Activated T-helper 1 cell treated with anti-CD3 and anti-CD28 coated beads, Interleukin-12 subunit alpha, Interleukin-12 subunit beta, Interleukin-2, Interleukin-4 antibody, amounts not matched to agents 30 ng/mL and 10 ng/mL and 1 ng/mL, durations not matched to agents 14 hours and 24 hours and 36 hours (primary cell): ENCODE data around the gene CNOT6L. TPM values are rescaled to one million over a fixed set of nuclear protein-coding genes. Genes with fewer than 3 reads are reported as not detected.
A peak's percentile ranks its signal among the peaks of the same experiment; 100 is the strongest.

Experiments used
- DNase-seq: peaks from one replicate; pipeline ENCODE4 v3.0.0; 2021; ENCODE audit warnings: low spot score
- H3K27ac Mint-ChIP-seq: one replicate; pipeline ENCODE4 v1.8.0; 2021; ENCODE audit warnings: mild to moderate bottlenecking, mixed read lengths
- H3K27me3 Mint-ChIP-seq: one replicate; pipeline ENCODE4 v1.8.0; 2022; ENCODE audit warnings: mild to moderate bottlenecking, moderate library complexity, mixed read lengths; ENCODE audit not compliant: insufficient read depth
- H3K36me3 Mint-ChIP-seq: one replicate; pipeline ENCODE4 v1.8.0; 2021; ENCODE audit warnings: low read depth, mixed read lengths
- H3K4me1 Mint-ChIP-seq: one replicate; pipeline ENCODE4 v1.8.0; 2021; ENCODE audit warnings: low read depth, mixed read lengths
- H3K4me3 Mint-ChIP-seq: one replicate; pipeline ENCODE4 v1.8.0; 2021; ENCODE audit warnings: mild to moderate bottlenecking, moderate library complexity, mixed read lengths
- H3K9me3 Mint-ChIP-seq: one replicate; pipeline ENCODE4 v1.8.0; 2021; ENCODE audit warnings: mixed read lengths
- intact Hi-C: fragments of 100-400 bp; cut with micrococcal nuclease; formaldehyde crosslinking; loops from one replicate; pipeline ENCODE4 v1.15.1; 2024
- total RNA-seq: library from RNA; stranded (reverse); gene quantifications from 2 replicates; pipeline ENCODE4 v1.2.3, GENCODE V29; 2022

The CNOT6L gene
- total RNA-seq, 1 donor from 2014 or later: 121 TPM

DNA sequence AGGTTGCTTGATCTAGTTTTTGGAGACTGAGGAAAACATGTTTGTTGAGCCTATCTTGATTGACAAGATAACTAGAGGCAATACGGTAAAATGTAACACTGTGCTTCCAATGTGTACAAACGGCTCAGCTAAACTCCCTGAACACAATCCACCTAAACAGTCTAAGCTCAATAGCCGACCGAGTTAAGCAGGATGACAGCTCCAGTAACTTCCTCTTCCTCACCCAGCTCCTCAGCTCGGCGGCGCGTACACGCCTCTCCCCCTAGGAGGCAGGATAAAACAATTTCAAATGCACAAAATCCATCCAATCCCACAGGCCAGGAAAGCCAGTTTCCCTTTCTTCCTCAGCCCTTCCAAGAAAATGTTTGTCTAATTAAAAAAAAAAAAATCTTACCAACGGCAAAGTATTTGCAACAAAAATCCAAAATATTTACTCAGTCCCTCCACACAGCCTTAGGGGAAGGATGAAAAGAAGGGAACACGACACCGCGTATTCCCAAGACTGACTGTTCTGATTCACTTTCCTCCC lies 1.0 kb downstream of the CNOT6L start:
- peaks cover 5% of the 10 kb centered on the region for H3K27me3 Mint-ChIP-seq
- intact Hi-C loops: loop anchor here (1.0 to 5.0 kb wide), 3 partner anchors 36 to 959 kb away; partner anchors contain the start of gene BMP2K
- peaks cover 66% of the 10 kb centered on the region for H3K4me1 Mint-ChIP-seq
- peaks cover 22% of the 10 kb centered on the region for H3K36me3 Mint-ChIP-seq
- DNase-seq: peak; percentile 39
- peak overlapping the region; percentile 92 for H3K27ac Mint-ChIP-seq
- peak overlapping the region; percentile 94 for H3K4me3 Mint-ChIP-seq
- H3K9me3 Mint-ChIP-seq: no peaks in the 10 kb centered on the region

DNA sequence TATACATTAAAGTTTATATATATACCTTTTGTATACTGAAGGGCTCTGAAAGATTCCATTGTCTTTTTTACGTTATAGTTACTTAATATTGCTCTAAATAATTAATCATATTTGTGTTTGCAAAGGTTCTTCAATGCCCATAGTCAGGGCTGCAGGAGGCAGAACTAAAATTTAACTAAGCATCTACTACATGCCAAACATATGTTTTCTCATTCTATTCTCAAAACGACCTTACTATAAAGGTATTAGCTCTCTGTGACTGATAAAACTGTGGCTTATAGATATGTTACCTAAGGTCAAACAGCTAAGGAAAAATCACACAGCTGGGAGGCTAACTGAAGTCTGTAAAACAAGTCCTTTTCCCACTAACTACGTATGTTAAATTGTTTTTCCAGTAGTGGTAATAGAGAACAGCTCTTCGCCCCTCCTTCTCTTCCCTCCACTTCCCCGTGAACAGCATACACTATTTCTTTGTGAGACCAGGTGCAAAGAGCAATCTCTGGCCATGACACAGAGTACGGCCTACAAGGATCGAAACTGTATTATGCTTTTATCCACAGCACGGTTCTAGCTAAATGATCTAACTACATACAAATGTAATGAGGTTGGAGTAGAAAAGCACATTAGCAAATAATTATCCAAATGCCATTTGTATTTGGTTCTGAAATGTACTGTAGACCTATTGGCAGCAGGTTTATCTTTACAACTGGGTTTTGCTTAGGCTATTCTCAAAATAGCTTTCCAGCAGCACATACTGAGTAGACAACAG lies 1.7 kb downstream of the CNOT6L start:
- H3K9me3 Mint-ChIP-seq: no peaks in the 10 kb centered on the region
- H3K4me3 Mint-ChIP-seq: peak overlapping the region; percentile 94
- intact Hi-C loops: loop anchor here (1.0 to 5.0 kb wide), 4 partner anchors 9 to 960 kb away; partner anchors contain the start of gene BMP2K
- H3K36me3 Mint-ChIP-seq: peaks cover 22% of the 10 kb centered on the region
- H3K4me1 Mint-ChIP-seq: peaks cover 70% of the 10 kb centered on the region
- DNase-seq: no peak
- H3K27me3 Mint-ChIP-seq: peaks cover 5% of the 10 kb centered on the region
- peak overlapping the region; percentile 92 for H3K27ac Mint-ChIP-seq

DNA sequence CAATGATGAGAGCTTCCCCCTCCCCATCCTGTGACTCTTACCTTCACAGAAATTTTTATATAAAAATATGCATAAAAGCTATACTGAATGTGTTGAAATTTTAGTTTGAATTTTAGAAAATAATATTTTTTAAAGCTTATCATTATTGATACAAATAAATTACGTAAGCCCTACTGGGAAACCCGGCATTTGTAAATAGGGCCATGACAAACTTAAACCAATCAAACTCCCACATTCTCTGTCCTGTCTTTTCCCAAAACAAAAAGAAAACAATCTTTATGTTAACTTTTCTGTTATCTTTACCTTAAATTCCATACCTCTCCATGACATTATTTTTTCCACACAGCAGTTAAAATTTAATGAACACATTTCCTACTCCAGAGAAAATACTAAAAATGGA lies 2.6 kb downstream of the CNOT6L start:
- intact Hi-C loops: loop anchor here (5.0 kb wide), 2 partner anchors 34 to 961 kb away; partner anchors contain the start of gene BMP2K
- DNase-seq: no peak
- peaks cover 64% of the 10 kb centered on the region for H3K4me1 Mint-ChIP-seq
- peaks cover 5% of the 10 kb centered on the region for H3K27me3 Mint-ChIP-seq
- H3K4me3 Mint-ChIP-seq: peak overlapping the region; percentile 63
- no peaks in the 10 kb centered on the region for H3K9me3 Mint-ChIP-seq
- peaks cover 22% of the 10 kb centered on the region for H3K36me3 Mint-ChIP-seq
- no peak overlapping the region for H3K27ac Mint-ChIP-seq

DNA sequence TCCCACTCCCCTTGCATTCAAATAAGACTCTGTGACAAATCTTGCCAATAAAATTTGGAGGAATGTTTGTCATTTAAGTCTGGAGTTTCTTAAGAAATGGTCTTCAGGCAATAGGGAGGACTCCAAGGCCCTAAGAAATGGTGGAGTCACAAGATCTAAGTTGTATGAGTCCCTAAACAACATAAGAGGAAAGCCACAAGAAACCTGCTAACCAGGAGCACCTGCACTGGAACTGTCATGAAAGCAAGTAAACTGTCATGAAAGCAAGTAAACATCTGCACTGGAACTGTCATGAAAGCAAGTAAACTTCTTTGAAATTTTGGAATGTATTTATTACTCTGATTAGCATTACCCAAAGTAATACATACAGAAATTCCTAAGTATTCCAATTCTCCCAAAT lies 3.5 kb downstream of the CNOT6L start:
- H3K27me3 Mint-ChIP-seq: peaks cover 5% of the 10 kb centered on the region
- peaks cover 64% of the 10 kb centered on the region for H3K4me1 Mint-ChIP-seq
- no peaks in the 10 kb centered on the region for H3K9me3 Mint-ChIP-seq
- peaks cover 28% of the 10 kb centered on the region for H3K36me3 Mint-ChIP-seq
- peak overlapping the region; percentile 1 for H3K4me3 Mint-ChIP-seq
- no peak for DNase-seq
- intact Hi-C loops: loop anchor here (5.0 kb wide), 2 partner anchors 33 to 962 kb away; partner anchors contain the start of gene BMP2K
- peak overlapping the region; percentile 16 for H3K27ac Mint-ChIP-seq

DNA sequence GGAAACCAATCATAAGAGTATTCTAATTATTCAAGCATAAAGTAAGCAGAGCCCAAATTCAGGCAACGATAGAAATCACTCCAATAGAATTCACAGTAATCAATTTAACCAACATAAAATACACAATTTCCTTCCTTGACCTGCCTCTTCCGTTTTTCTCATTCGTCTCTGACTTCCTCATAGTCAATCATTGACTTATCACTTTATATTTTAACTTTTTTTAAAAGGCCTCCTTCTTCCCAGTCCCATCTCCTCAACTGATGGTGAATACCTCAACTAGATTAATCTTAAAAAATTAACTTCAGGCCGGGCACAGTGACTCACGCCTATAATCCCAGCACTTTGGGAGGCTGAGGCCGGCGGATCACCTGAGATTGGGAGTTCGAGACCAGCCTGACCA lies 13.3 kb downstream of the CNOT6L start:
- Mint-ChIP-seq H3K27me3 (no peaks in the 10 kb centered on the region), H3K4me3 (no peak overlapping the region), H3K4me1 (peaks cover 51% of the 10 kb centered on the region), H3K36me3 (peaks cover 10% of the 10 kb centered on the region), H3K27ac (no peak overlapping the region), H3K9me3 (no peaks in the 10 kb centered on the region)
- intact Hi-C loops: no loop called here
- DNase-seq: no peak

DNA sequence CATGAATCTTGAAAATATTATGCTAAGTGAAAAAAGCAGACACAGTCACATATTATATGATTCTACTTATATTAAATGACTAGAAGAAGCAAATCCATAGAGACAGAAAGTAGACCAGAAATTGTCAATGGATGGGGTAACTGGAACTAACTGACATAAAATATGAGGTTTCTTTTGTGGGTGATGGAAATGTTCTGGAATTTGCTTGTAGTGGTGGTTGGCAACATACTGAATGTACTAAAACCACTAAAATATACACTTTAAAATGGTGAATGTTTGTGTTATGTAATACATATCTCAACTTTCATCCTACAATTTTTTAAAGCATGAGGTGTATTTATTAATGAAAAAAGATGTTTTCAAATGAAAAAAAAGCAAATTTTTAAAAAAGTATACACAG lies 14.7 kb downstream of the CNOT6L start:
- Mint-ChIP-seq H3K36me3 (peaks cover 6% of the 10 kb centered on the region), H3K9me3 (no peaks in the 10 kb centered on the region), H3K4me1 (peaks cover 51% of the 10 kb centered on the region), H3K27ac (no peak overlapping the region), H3K27me3 (no peaks in the 10 kb centered on the region), H3K4me3 (no peak overlapping the region)
- intact Hi-C loops: loop anchor here (5.0 kb wide), 1 partner anchor 67 kb away; no protein-coding TSS in a partner anchor
- DNase-seq: no peak

DNA sequence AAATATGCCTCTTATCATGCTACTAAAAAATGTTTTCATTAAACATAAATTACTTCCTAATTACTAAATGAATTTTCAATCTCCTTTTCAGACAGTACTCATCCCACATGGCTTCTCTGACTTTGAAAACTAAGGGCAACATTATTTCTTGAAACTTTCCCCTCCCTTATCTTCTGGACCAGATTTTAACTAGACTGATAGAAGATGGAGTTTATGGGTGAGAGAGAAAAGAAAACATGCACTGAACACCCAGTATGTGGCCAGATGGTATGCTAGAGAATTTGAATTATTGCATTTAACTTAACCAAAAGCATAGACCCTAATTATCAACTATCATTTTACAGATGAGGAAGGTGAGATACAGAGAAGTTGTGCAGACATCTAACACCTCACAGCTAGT lies 16.8 kb downstream of the CNOT6L start:
- Mint-ChIP-seq H3K4me1 (peaks cover 50% of the 10 kb centered on the region), H3K36me3 (peaks cover 16% of the 10 kb centered on the region), H3K27ac (no peak overlapping the region), H3K9me3 (peaks cover 1% of the 10 kb centered on the region), H3K27me3 (no peaks in the 10 kb centered on the region), H3K4me3 (no peak overlapping the region)
- DNase-seq: no peak
- intact Hi-C loops: loop anchor here (5.0 kb wide), 1 partner anchor 65 kb away; no protein-coding TSS in a partner anchor

DNA sequence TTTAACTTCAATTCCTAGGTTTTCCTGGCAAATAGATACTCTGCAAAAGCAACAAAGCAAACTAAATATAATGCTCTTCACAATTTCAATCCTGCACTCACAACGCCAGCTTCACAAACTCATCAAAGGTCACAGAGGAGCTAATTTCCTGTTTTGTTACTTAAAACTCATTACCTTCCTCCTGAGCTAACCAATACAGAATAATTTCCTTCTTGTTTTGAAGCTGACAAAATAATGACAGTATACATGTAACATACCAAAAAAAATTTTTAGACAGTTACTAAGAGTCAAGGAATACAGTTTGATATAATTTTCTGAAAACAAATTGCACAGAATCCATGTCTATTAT lies 17.9 kb downstream of the CNOT6L start:
- H3K4me3 Mint-ChIP-seq: peak overlapping the region; percentile 48
- intact Hi-C loops: loop anchor here (1.0 to 5.0 kb wide), 3 partner anchors 19 to 64 kb away; no protein-coding TSS in a partner anchor
- peaks cover 44% of the 10 kb centered on the region for H3K4me1 Mint-ChIP-seq
- peak overlapping the region; percentile 69 for H3K27ac Mint-ChIP-seq
- DNase-seq: no peak
- peaks cover 10% of the 10 kb centered on the region for H3K9me3 Mint-ChIP-seq
- H3K27me3 Mint-ChIP-seq: no peaks in the 10 kb centered on the region
- peaks cover 22% of the 10 kb centered on the region for H3K36me3 Mint-ChIP-seq

DNA sequence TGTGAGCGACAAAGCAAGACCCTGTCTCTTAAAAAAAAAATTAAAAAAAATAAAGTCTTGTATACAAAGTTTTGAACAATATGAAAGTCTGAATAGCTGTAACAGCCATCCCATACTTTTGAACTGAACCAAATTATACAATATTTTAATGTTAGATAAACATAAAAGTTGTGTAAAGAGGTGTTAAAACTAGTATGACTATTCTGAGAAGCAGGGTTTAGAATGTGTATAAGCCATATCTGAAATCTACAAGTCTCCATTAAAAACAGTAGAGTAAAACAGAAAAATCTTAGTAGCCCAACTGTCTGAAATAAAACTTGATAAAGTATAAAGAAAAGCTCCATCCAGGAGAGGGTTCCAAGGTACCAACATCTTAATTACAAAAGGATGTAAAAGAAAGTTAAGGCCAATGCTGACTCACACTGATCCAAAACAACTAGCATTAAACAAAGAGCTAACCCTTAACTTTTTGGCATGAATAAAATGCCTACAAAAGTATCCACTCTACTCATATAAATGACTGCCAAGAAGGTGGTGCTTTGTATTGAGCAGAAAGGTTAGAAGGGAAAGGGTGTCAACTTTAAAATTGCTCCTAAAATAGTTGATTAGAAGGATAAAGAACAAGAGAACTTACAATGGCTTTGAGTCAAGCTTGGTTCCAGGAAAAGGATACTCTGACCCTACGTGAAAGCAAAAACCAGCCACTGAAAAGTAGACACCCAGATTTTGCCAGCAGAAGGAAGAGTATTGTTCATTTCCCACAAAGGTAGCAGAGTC lies 18.5 kb downstream of the CNOT6L start:
- intact Hi-C loops: loop anchor here (1.0 to 5.0 kb wide), 3 partner anchors 20 to 63 kb away; no protein-coding TSS in a partner anchor
- no peak for DNase-seq
- H3K4me3 Mint-ChIP-seq: peak overlapping the region; percentile 48
- H3K27me3 Mint-ChIP-seq: no peaks in the 10 kb centered on the region
- H3K4me1 Mint-ChIP-seq: peaks cover 38% of the 10 kb centered on the region
- H3K36me3 Mint-ChIP-seq: peaks cover 25% of the 10 kb centered on the region
- peak overlapping the region; percentile 69 for H3K27ac Mint-ChIP-seq
- H3K9me3 Mint-ChIP-seq: peaks cover 13% of the 10 kb centered on the region

DNA sequence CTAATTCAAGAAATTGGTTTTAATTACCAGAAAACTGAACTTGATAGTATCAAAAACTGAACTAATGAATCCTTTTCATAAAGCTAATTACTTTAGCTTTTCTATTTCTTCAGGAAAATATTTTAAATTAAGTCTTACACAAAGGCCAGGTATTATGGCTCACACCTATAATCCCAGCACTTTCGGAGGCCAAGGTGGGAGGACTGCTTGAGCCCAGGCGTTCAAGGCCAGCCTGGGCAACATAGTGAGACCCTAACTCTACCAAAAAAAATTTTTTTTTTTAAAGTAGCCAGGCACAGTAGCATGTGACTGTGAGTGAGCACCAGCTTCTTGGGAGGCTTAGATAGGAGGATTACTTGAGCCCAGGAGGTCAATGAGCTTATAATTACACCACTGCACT lies 19.1 kb downstream of the CNOT6L start:
- Mint-ChIP-seq H3K9me3 (peaks cover 17% of the 10 kb centered on the region), H3K27ac (no peak overlapping the region), H3K27me3 (no peaks in the 10 kb centered on the region), H3K4me3 (no peak overlapping the region), H3K36me3 (peaks cover 31% of the 10 kb centered on the region), H3K4me1 (peaks cover 37% of the 10 kb centered on the region)
- intact Hi-C loops: loop anchor here (5.0 kb wide), 1 partner anchor 63 kb away; no protein-coding TSS in a partner anchor
- no peak for DNase-seq

DNA sequence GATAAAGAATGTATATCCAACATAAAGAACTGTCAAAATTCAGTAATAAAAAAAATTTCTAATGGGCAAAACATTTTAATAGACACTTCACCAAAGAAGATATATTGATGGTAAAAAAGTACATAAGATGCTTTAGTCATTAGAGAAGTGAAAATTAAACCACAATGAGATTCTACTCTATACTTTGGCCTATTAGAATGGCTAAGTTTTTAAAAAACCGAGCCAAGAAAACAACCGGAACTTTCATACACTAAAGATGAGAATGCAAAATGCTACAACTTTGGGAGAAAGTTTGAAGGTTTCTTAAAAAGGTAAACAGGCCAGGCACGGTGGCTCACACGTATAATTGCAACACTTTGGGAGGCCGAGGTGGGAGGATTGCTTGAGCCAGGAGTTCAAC lies 20.8 kb downstream of the CNOT6L start:
- H3K36me3 Mint-ChIP-seq: peaks cover 37% of the 10 kb centered on the region
- intact Hi-C loops: no loop called here
- H3K4me1 Mint-ChIP-seq: peaks cover 43% of the 10 kb centered on the region
- peaks cover 21% of the 10 kb centered on the region for H3K9me3 Mint-ChIP-seq
- no peak for DNase-seq
- no peaks in the 10 kb centered on the region for H3K27me3 Mint-ChIP-seq
- no peak overlapping the region for H3K27ac Mint-ChIP-seq
- H3K4me3 Mint-ChIP-seq: no peak overlapping the region

DNA sequence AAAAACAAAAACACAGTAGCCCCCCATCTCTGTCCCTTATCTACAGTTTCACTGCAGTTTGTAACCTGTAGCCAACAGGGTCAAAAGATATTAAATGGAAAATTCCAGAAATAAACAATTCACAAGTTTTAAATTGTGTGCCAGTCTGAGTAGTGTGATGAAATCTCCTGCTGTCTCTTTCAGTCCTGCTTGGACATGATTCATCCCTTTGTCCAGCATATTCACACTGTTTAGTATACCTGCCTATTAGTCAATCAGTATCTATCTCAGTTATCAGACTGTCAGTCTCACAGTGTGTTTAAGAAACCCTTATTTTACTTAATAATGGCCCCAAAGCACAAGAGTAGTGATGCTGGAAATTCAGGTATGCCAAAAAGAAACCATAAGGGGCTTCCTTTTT lies 21.9 kb downstream of the CNOT6L start:
- H3K27ac Mint-ChIP-seq: no peak overlapping the region

More for the DNA sequence above, 21.9 kb downstream of the CNOT6L start:
- intact Hi-C loops: no loop called here
- H3K36me3 Mint-ChIP-seq: peaks cover 37% of the 10 kb centered on the region
- H3K9me3 Mint-ChIP-seq: peaks cover 21% of the 10 kb centered on the region
- no peaks in the 10 kb centered on the region for H3K27me3 Mint-ChIP-seq
- no peak overlapping the region for H3K4me3 Mint-ChIP-seq
- H3K4me1 Mint-ChIP-seq: peaks cover 36% of the 10 kb centered on the region
- no peak for DNase-seq
